CD8-positive, alpha-beta memory T cell (primary cell): ENCODE results near the gene CFAP97. TPM values are rescaled to one million over a fixed set of nuclear protein-coding genes. Genes with fewer than 3 reads are reported as not detected.

ENCODE experiments used
- CTCF ChIA-PET: fragments of 350-600 bp; sonication (Branson Sonifier 250); formaldehyde crosslinking; loops from one replicate; lab custom pipeline; 2021; ENCODE audit warnings: antibody characterized with exemption; lab: Charles Lee
- POLR2A ChIA-PET: fragments of 350-600 bp; sonication (Branson Sonifier 250); formaldehyde crosslinking; loops from one replicate; lab custom pipeline; 2021; ENCODE audit warnings: antibody characterized with exemption; lab: Charles Lee
- DNase-seq, 5 donors: peaks; one replicate each; pipeline versions ENCODE4 v3.0.0 to v3.0.0-alpha.2; 2020 to 2022; ENCODE audit warnings: mixed read lengths in 1 of 5
- H3K27ac ChIP-seq: one replicate; pipeline ENCODE4 v1.7.0; 2013; ENCODE audit warnings: low read depth, mild to moderate bottlenecking, low read length, moderate library complexity
- H3K27me3 ChIP-seq: 2 replicates; pipeline ENCODE4 v1.7.0; 2013; ENCODE audit warnings: low read length, mild to moderate bottlenecking; ENCODE audit not compliant: insufficient read depth, poor library complexity, severe bottlenecking
- H3K36me3 ChIP-seq: 2 replicates; pipeline ENCODE4 v1.7.0; 2013; ENCODE audit warnings: mild to moderate bottlenecking, low read length, moderate library complexity; ENCODE audit not compliant: insufficient read depth
- H3K4me1 ChIP-seq: 2 replicates; pipeline ENCODE4 v1.7.0; 2013; ENCODE audit warnings: mild to moderate bottlenecking, low read length, moderate library complexity; ENCODE audit not compliant: insufficient read depth
- H3K4me3 ChIP-seq: 2 replicates; pipeline ENCODE4 v1.7.0; 2013; ENCODE audit warnings: mild to moderate bottlenecking, low read length
- H3K9me3 ChIP-seq: 2 replicates; pipeline ENCODE4 v1.7.0; 2013; ENCODE audit warnings: mild to moderate bottlenecking, low read length
- H3K27ac Mint-ChIP-seq, 8 donors: one replicate each; pipeline ENCODE4 v1.8.0; 2020 to 2021; ENCODE audit warnings: mixed read lengths in 8 of 8, mild to moderate bottlenecking in 6 of 8, inconsistent platforms in 3 of 8, moderate library complexity in 3 of 8
- H3K27me3 Mint-ChIP-seq, 2 donors: one replicate each; pipeline ENCODE4 v1.8.0; 2020 to 2021; ENCODE audit warnings: mixed read lengths in 2 of 2, mild to moderate bottlenecking in 1 of 2, moderate library complexity in 1 of 2
- H3K36me3 Mint-ChIP-seq, 3 donors: one replicate each; pipeline ENCODE4 v1.8.0; 2020 to 2021; ENCODE audit warnings: mixed read lengths in 3 of 3, inconsistent platforms in 1 of 3, mild to moderate bottlenecking in 1 of 3
- H3K4me1 Mint-ChIP-seq, 3 donors: one replicate each; pipeline ENCODE4 v1.8.0; 2020 to 2021; ENCODE audit warnings: mixed read lengths in 3 of 3, inconsistent platforms in 1 of 3, mild to moderate bottlenecking in 1 of 3
- H3K4me3 Mint-ChIP-seq, 7 donors: one replicate each; pipeline ENCODE4 v1.8.0; 2020 to 2021; ENCODE audit warnings: mixed read lengths in 7 of 7, mild to moderate bottlenecking in 6 of 7, moderate library complexity in 4 of 7, inconsistent platforms in 2 of 7
- H3K9me3 Mint-ChIP-seq, 5 donors: one replicate each; pipeline ENCODE4 v1.8.0; 2020 to 2022; ENCODE audit warnings: mixed read lengths in 5 of 5, mild to moderate bottlenecking in 3 of 5, moderate library complexity in 2 of 5, inconsistent platforms in 1 of 5
- polyA plus RNA-seq: library from polyadenylated mRNA; unstranded; fragments of 300-500 nt; fragmentation: Illumina TruSeq; gene quantifications from one replicate; pipeline ENCODE4 v1.2.3, GENCODE V29; 2021
- total RNA-seq, 2 experiments: library from RNA; stranded (reverse); gene quantifications; one replicate each; pipeline ENCODE4 v1.2.3, GENCODE V29; 2021

Gene CFAP97
- total RNA-seq (10 to 100 TPM; 49.9 to 50.1 TPM), polyA plus RNA-seq (107 TPM)

DNA sequence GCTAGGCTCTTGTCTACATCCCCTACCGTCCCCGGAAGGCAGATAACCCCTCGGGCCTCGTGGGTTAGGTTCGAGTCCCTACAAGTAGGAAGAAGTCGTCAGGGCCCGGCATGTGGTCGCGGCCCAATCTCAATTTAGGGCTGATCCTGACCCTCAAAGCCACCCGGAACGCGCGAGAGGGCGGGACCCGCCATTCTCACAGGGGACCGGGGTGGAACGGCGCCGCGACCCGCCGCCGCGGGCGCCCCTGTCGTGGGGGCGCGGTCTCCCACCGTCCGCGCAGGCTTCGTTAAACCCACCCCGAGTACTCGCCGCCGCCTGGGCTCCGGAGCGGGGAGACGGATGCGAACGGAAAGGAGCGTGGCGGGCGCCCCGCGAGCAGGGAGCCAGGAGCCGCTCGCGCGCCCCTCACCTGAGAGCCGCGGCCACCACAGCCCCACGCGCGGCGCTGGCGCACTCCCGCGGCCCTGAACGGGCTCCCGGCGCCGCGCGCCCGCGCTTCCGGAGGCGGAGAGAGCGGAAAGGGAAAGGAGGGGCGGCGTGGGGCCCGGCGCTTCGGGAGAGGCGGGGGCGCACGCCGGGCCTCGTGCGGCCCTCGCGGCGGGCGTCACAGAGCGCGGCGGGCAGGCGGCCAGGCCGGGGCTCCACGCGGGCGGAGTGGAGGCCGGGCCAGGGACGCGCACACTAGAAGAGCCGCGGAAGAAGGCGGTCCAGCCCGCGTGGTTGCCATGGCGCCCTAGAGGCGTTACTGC is at the start of gene CFAP97:
Gene CFAP97 (minus strand): TSS at position 515 of the 752 bp plus-strand sequence. CDS start 12,804 bp downstream, outside the sequence.
- CTCF ChIA-PET, result no interaction called here

DNA sequence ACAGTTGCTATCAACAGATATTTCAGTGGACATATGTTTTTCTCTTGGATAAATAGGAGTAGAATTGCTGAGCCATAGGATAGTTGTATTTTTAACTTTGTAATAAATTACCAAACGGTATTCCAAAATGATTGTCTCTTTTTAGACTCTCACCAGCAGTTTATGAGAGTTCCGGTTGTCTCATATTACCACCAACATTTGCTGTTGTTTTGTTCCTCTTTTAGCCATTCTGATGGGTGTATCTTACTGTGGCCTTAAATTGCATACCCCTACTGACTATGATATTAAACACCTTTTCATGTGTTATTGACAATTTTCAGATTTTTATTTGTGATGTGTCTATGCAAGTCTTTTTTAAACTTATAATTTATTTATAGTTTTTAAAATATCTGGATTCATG is 45.3 kb upstream of the CFAP97 start:
- Mint-ChIP-seq H3K27ac (peak overlapping the region in 1 of 8 donors; percentile 44), H3K4me1 (peaks cover 10 to 37% (median 33%) of the 10 kb centered on the region in 3 donors), H3K36me3 (peaks cover 4 to 10% (median 7%) of the 10 kb centered on the region in 3 donors), H3K9me3 (no peaks in the 10 kb centered on the region), H3K27me3 (no peaks in the 10 kb centered on the region), H3K4me3 (no peak overlapping the region)
- Histone ChIP-seq H3K27ac (no peak overlapping the region), H3K36me3 (no peaks in the 10 kb centered on the region), H3K4me1 (peaks cover 18% of the 10 kb centered on the region), H3K9me3 (no peaks in the 10 kb centered on the region), H3K27me3 (no peaks in the 10 kb centered on the region), H3K4me3 (no peak overlapping the region)
- ChIA-PET POLR2A (no interaction called here), CTCF (no interaction called here)
- no peak for DNase-seq

More for the DNA sequence above, at the start of gene CFAP97:
- H3K36me3 Mint-ChIP-seq, result peaks cover 0 to 12% (median 2%) of the 10 kb centered on the region in 3 donors
- H3K4me1 Mint-ChIP-seq, result peaks cover 46 to 56% (median 52%) of the 10 kb centered on the region in 3 donors
- H3K27me3 Mint-ChIP-seq, result no peaks in the 10 kb centered on the region
- H3K27me3 ChIP-seq, result no peaks in the 10 kb centered on the region
- no peaks in the 10 kb centered on the region for H3K9me3 Mint-ChIP-seq
- H3K4me1 ChIP-seq, result peaks cover 35% of the 10 kb centered on the region
- peak within 1 kb of the TSS; percentile 93 for H3K27ac ChIP-seq
- peak within 1 kb of the TSS; percentile 92 to 95 (median 93) for H3K4me3 Mint-ChIP-seq
- no peaks in the 10 kb centered on the region for H3K36me3 ChIP-seq
- POLR2A ChIA-PET, result no interaction called here
- DNase-seq, result peak; percentile 80 to 91 (median 86)
- H3K4me3 ChIP-seq, result peak within 1 kb of the TSS; percentile 90
- H3K27ac Mint-ChIP-seq, result peak within 1 kb of the TSS; percentile 97 to 100 (median 99)
- H3K9me3 ChIP-seq, result no peaks in the 10 kb centered on the region

- H3K4me3 Mint-ChIP-seq, result no peak overlapping the region
- CTCF ChIA-PET, result no interaction called here
- H3K27ac Mint-ChIP-seq, result no peak overlapping the region
- H3K4me1 ChIP-seq, result peaks cover 12% of the 10 kb centered on the region
- POLR2A ChIA-PET, result no interaction called here
- H3K27me3 Mint-ChIP-seq, result no peaks in the 10 kb centered on the region
- H3K9me3 ChIP-seq, result no peaks in the 10 kb centered on the region
- H3K36me3 Mint-ChIP-seq, result peaks cover 4 to 7% (median 7%) of the 10 kb centered on the region in 3 donors
- no peaks in the 10 kb centered on the region for H3K9me3 Mint-ChIP-seq
- no peaks in the 10 kb centered on the region for H3K36me3 ChIP-seq
- no peak overlapping the region for H3K27ac ChIP-seq
- H3K4me3 ChIP-seq, result no peak overlapping the region
- DNase-seq, result no peak
- H3K4me1 Mint-ChIP-seq, result peaks cover 9 to 32% (median 27%) of the 10 kb centered on the region in 3 donors
- H3K27me3 ChIP-seq, result no peaks in the 10 kb centered on the region
Measured at GRCh38 chr4:185248393-185249039, 44.7 kb upstream of the CFAP97 start.

GRCh38 chr4:185247151-185247550 is 43.4 kb upstream of the CFAP97 start:
- no peak for DNase-seq
- no peaks in the 10 kb centered on the region for H3K27me3 Mint-ChIP-seq
- no peak overlapping the region for H3K4me3 ChIP-seq

GRCh38 chr4:185246453-185246852 is 42.7 kb upstream of the CFAP97 start:
- Mint-ChIP-seq H3K9me3 (no peaks in the 10 kb centered on the region), H3K27ac (peak overlapping the region in 3 of 8 donors; percentile 0 to 58 (median 36)), H3K4me1 (peaks cover 6 to 13% (median 12%) of the 10 kb centered on the region in 3 donors), H3K4me3 (no peak overlapping the region), H3K27me3 (no peaks in the 10 kb centered on the region), H3K36me3 (peaks cover 4 to 7% (median 7%) of the 10 kb centered on the region in 3 donors)
- no peak overlapping the region for H3K27ac ChIP-seq
- POLR2A ChIA-PET, result no interaction called here
- H3K4me3 ChIP-seq, result no peak overlapping the region
- CTCF ChIA-PET, result no interaction called here
- H3K9me3 ChIP-seq, result no peaks in the 10 kb centered on the region
- no peaks in the 10 kb centered on the region for H3K36me3 ChIP-seq
- DNase-seq, result no peak
- H3K4me1 ChIP-seq, result peaks cover 5% of the 10 kb centered on the region
- H3K27me3 ChIP-seq, result no peaks in the 10 kb centered on the region

More at GRCh38 chr4:185247151-185247550, 43.4 kb upstream of the CFAP97 start:
- Histone ChIP-seq H3K36me3 (no peaks in the 10 kb centered on the region), H3K27ac (no peak overlapping the region), H3K4me1 (peaks cover 12% of the 10 kb centered on the region), H3K9me3 (no peaks in the 10 kb centered on the region), H3K27me3 (no peaks in the 10 kb centered on the region)
- Mint-ChIP-seq H3K4me3 (no peak overlapping the region), H3K4me1 (peaks cover 10 to 20% (median 19%) of the 10 kb centered on the region in 3 donors), H3K36me3 (peaks cover 4 to 7% (median 7%) of the 10 kb centered on the region in 3 donors), H3K27ac (no peak overlapping the region), H3K9me3 (no peaks in the 10 kb centered on the region)
- ChIA-PET POLR2A (no interaction called here), CTCF (no interaction called here)

- Histone ChIP-seq H3K27me3 (no peaks in the 10 kb centered on the region), H3K27ac (no peak overlapping the region), H3K9me3 (no peaks in the 10 kb centered on the region), H3K4me3 (no peak overlapping the region), H3K36me3 (no peaks in the 10 kb centered on the region), H3K4me1 (no peaks in the 10 kb centered on the region)
- Mint-ChIP-seq H3K4me1 (peaks cover 0 to 3% (median 1%) of the 10 kb centered on the region in 3 donors), H3K27me3 (no peaks in the 10 kb centered on the region), H3K27ac (peak overlapping the region in 1 of 8 donors; percentile 48), H3K36me3 (peaks cover 4 to 6% (median 5%) of the 10 kb centered on the region in 3 donors), H3K9me3 (no peaks in the 10 kb centered on the region), H3K4me3 (no peak overlapping the region)
- no peak for DNase-seq
- ChIA-PET CTCF (no interaction called here), POLR2A (no interaction called here)
Measured at GRCh38 chr4:185244763-185245162, 41.0 kb upstream of the CFAP97 start.

DNA sequence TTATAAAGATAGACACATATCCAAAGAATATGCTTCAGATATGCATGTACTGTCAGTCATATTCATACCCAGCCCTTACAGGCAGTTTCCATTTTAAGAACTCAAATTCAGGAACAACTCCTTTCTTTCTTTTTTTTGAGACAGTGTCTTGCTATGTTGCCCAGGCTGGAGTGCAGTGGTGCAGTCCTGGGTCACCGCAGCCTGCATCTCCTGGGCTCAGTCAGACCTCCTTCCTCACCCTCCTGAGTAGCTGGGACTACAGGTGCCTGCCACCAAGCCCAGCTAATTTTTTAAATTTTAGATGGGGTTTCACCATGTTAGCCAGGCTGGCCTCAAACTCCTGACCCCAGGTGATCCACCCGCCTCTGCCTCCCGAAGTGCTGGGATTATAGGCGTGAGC is 40.1 kb upstream of the CFAP97 start:
- Histone ChIP-seq H3K27me3 (no peaks in the 10 kb centered on the region), H3K9me3 (no peaks in the 10 kb centered on the region), H3K27ac (no peak overlapping the region), H3K4me3 (no peak overlapping the region), H3K36me3 (no peaks in the 10 kb centered on the region), H3K4me1 (no peaks in the 10 kb centered on the region)
- CTCF ChIA-PET, result no interaction called here
- Mint-ChIP-seq H3K36me3 (peaks cover 3 to 5% (median 5%) of the 10 kb centered on the region in 3 donors), H3K27ac (peak overlapping the region in 1 of 8 donors; percentile 26), H3K4me1 (peaks cover 0 to 3% (median 1%) of the 10 kb centered on the region in 3 donors), H3K27me3 (no peaks in the 10 kb centered on the region), H3K4me3 (no peak overlapping the region), H3K9me3 (no peaks in the 10 kb centered on the region)
- DNase-seq, result no peak
- POLR2A ChIA-PET, result no interaction called here
